ENCODE measurements around the gene ASCL4.

The ASCL4 gene

GRCh38 chr12:107776171-107776570 is 1.7 kb downstream of the ASCL4 start:
- Histone ChIP-seq H3K4me1 (peaks cover 38% of the 10 kb centered on the region), H3K9ac (no peak overlapping the region), H3K27me3 (peaks cover 16% of the 10 kb centered on the region), H3K4me3 (no peak overlapping the region), H4K20me1 (no peaks in the 10 kb centered on the region), H3K9me3 (no peaks in the 10 kb centered on the region), H3K27ac (no peak overlapping the region), H3K4me2 (no peak overlapping the region), H3K36me3 (no peaks in the 10 kb centered on the region)
- no peak for TF ChIP-seq Cebpa-rat (IDR thresholded peaks at IDR 0.05)

GRCh38 chr12:107778383-107779025 is 4.0 kb downstream of the ASCL4 start:
- Histone ChIP-seq H3K4me2 (peak overlapping the region; percentile 30), H3K9me3 (no peaks in the 10 kb centered on the region), H3K4me1 (peaks cover 42% of the 10 kb centered on the region), H3K27me3 (peaks cover 16% of the 10 kb centered on the region), H4K20me1 (no peaks in the 10 kb centered on the region), H3K36me3 (no peaks in the 10 kb centered on the region), H3K4me3 (no peak overlapping the region), H3K9ac (no peak overlapping the region), H3K27ac (no peak overlapping the region)
- no peak for TF ChIP-seq Cebpa-rat (IDR thresholded peaks at IDR 0.05)

DNA sequence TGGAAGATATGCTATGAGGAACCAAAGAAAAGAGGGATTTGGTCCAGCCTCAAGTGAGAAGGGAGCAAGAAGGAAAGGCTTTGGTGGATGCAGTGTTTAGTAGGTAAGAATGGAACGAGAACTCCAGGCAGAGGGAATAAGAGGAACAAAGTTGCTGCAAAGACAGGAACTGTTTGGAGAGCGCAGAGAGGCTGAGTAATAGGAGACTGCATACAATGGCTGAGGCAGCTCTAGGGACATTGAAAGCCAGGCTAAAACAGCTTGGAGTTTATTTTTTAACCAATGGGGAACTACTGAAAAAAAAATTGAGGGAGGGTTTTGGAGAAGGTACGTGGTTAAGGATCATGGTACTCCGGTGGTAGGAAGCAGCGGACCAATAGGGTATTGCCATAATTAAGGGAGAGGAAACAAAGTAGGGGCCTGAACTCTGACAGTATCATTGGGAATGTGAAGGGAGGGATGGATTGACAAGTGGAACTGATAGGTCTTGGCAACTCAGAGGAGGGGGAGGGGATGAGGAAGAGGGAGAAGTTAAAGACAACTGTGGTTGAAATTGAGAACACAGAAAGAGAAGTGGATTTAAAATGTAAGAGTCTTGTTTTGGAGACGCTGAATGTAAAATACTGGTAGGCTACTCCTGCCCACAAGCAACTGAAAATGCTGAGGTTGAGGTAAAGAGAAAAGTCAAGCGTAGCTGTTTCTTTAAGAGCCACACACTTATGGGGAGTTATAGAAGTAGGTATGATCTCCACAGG is 4.8 kb downstream of the ASCL4 start:
- Histone ChIP-seq H4K20me1 (no peaks in the 10 kb centered on the region), H3K4me2 (peak overlapping the region; percentile 30; the same call in 1 of the 2 replicates), H3K9ac (no peak overlapping the region), H3K4me1 (peaks cover 42% of the 10 kb centered on the region), H3K4me3 (no peak overlapping the region), H3K27me3 (peaks cover 16% of the 10 kb centered on the region), H3K9me3 (no peaks in the 10 kb centered on the region), H3K36me3 (no peaks in the 10 kb centered on the region), H3K27ac (no peak overlapping the region)
- no peak for TF ChIP-seq Cebpa-rat (IDR thresholded peaks at IDR 0.05)

- no peak for TF ChIP-seq Cebpa-rat (IDR thresholded peaks at IDR 0.05)
- Histone ChIP-seq H4K20me1 (no peaks in the 10 kb centered on the region), H3K4me3 (no peak overlapping the region), H3K36me3 (no peaks in the 10 kb centered on the region), H3K27me3 (peaks cover 7% of the 10 kb centered on the region), H3K4me2 (no peak overlapping the region), H3K4me1 (peaks cover 39% of the 10 kb centered on the region), H3K9me3 (no peaks in the 10 kb centered on the region), H3K9ac (no peak overlapping the region), H3K27ac (no peak overlapping the region)
Measured at GRCh38 chr12:107780298-107780697, 5.8 kb downstream of the ASCL4 start.

- H3K27me3 ChIP-seq, result no peaks in the 10 kb centered on the region
Measured at GRCh38 chr12:107782067-107782466, 7.6 kb downstream of the ASCL4 start.

GRCh38 chr12:107783406-107784376 is 9.2 kb downstream of the ASCL4 start:
- Histone ChIP-seq H4K20me1 (no peaks in the 10 kb centered on the region), H3K4me3 (no peak overlapping the region), H3K9me3 (no peaks in the 10 kb centered on the region), H3K9ac (no peak overlapping the region), H3K27me3 (no peaks in the 10 kb centered on the region), H3K36me3 (no peaks in the 10 kb centered on the region), H3K27ac (no peak overlapping the region), H3K4me2 (peak overlapping the region; percentile 55), H3K4me1 (peaks cover 33% of the 10 kb centered on the region)
- no peak for TF ChIP-seq Cebpa-rat (IDR thresholded peaks at IDR 0.05)

More at GRCh38 chr12:107782067-107782466, 7.6 kb downstream of the ASCL4 start:
- H3K9me3 ChIP-seq, result no peaks in the 10 kb centered on the region
- no peaks in the 10 kb centered on the region for H4K20me1 ChIP-seq
- H3K36me3 ChIP-seq, result no peaks in the 10 kb centered on the region
- H3K4me3 ChIP-seq, result no peak overlapping the region
- no peak overlapping the region for H3K4me2 ChIP-seq
- H3K4me1 ChIP-seq, result peaks cover 36% of the 10 kb centered on the region
- no peak for TF ChIP-seq Cebpa-rat (IDR thresholded peaks at IDR 0.05)
- no peak overlapping the region for H3K27ac ChIP-seq
- no peak overlapping the region for H3K9ac ChIP-seq

DNA sequence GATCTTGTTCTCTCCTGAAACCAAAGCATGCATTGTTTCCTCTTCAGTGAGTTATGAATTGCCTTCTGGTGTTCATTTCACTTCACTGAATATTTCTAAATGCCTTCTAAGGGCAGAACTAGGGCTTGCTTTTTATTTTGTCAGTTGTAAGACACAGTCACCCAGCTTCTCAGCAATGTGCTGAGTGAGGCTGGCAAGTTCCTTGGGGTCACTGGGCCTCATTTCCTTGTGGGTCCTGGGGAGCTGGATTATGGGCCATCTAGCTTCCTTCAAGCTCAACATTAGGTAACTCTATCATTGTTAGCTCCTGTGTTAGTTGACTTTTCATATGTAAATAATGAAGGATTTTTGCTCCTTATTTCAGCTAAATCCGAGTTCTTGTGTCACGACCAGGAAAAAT is 13.8 kb downstream of the ASCL4 start:
- H3K4me2 ChIP-seq, result no peak overlapping the region
- H3K4me1 ChIP-seq, result peaks cover 17% of the 10 kb centered on the region
- H3K36me3 ChIP-seq, result no peaks in the 10 kb centered on the region
- H3K27me3 ChIP-seq, result no peaks in the 10 kb centered on the region
- H4K20me1 ChIP-seq, result no peaks in the 10 kb centered on the region
- no peak for TF ChIP-seq Cebpa-rat (IDR thresholded peaks at IDR 0.05)
- H3K9me3 ChIP-seq, result peaks cover 39% of the 10 kb centered on the region
- H3K4me3 ChIP-seq, result no peak overlapping the region
- no peak overlapping the region for H3K9ac ChIP-seq
- no peak overlapping the region for H3K27ac ChIP-seq

DNA sequence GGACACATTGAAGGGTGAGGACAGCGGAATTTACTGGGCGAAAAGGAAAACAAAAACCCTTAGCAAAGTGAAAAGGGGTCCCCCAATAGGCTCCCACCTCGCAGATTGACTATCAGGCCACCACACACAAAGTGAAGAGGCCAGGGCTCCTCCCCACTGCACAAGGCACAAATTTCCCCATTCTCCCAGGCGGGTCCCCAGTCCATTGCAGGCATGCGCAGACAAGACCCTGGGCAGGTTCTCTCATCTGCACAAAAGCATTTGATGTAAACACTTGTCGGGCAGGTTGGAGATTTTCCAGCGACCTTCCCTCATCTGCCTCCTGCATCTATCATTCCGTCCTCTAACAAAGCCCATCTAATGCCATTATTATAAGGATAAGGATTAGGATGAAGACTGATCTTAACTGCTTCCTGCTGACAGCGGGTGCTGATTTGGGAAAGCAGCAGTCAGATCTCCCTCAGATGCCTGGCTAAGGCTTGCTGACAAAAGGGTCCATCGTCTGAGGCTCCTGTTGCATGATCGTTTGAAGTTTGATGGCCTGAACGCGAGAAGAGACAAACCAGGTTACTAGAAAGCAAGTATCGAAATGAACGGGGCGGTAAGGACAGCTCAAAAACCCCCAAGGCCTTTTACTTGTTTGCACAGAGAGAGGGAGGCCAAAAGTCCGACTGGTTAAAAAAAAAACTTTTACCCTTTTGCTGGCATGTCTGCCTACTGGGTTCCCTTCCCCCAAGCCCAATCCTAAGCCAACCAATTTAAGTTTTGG is 14.4 kb downstream of the ASCL4 start:
- no peak overlapping the region for H3K4me2 ChIP-seq
- H3K9ac ChIP-seq, result no peak overlapping the region
- no peaks in the 10 kb centered on the region for H3K27me3 ChIP-seq
- peaks cover 40% of the 10 kb centered on the region for H3K9me3 ChIP-seq
- H4K20me1 ChIP-seq, result no peaks in the 10 kb centered on the region
- no peaks in the 10 kb centered on the region for H3K36me3 ChIP-seq
- H3K4me3 ChIP-seq, result no peak overlapping the region
- H3K4me1 ChIP-seq, result peaks cover 11% of the 10 kb centered on the region
- H3K27ac ChIP-seq, result no peak overlapping the region
- no peak for TF ChIP-seq Cebpa-rat (IDR thresholded peaks at IDR 0.05)

DNA sequence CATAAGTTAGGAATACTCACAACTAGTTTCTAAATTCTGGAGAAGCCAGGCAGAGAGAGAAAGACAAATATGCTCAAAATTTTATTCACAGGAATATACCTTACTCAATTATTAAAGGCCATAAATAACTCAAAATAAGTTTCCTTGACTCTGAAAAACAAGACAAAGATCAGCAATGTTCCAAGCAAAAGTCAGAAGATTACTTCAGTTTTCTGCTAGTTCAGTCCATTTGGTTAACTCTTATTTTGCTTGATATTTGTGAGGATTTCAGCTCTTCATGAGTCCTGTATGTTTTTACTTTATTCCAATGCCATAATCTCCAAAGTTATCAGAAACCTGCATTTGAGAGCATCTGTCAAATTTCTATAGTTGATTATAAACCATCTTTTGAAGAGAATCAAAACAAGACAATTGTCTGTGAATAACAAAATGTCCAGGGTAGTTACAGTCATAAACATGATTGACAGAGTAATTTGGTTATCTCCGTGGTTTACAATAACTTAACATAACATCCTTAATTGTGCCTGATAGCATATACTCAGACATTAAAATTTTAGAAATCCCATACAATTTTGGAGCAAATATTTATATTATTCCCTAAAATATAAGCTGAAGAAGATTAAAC is 17.1 kb downstream of the ASCL4 start:
- no peak overlapping the region for H3K27ac ChIP-seq
- H3K4me1 ChIP-seq, result no peaks in the 10 kb centered on the region
- H3K36me3 ChIP-seq, result no peaks in the 10 kb centered on the region
- TF ChIP-seq Cebpa-rat (IDR thresholded peaks at IDR 0.05), result no peak
- peaks cover 40% of the 10 kb centered on the region for H3K9me3 ChIP-seq
- no peak overlapping the region for H3K4me3 ChIP-seq
- no peak overlapping the region for H3K4me2 ChIP-seq
- H3K27me3 ChIP-seq, result no peaks in the 10 kb centered on the region
- no peaks in the 10 kb centered on the region for H4K20me1 ChIP-seq
- H3K9ac ChIP-seq, result no peak overlapping the region
